ENCODE measurements around the gene CYSLTR2. TPM values are rescaled to one million over a fixed set of nuclear protein-coding genes. Genes with fewer than 3 reads are reported as not detected.

CYSLTR2 gene
- total and polyA plus RNA-seq, 2 of the 8 experiments (the other 6 are each of a cell fraction or from before 2014, with no cell fraction given) = not detected

DNA sequence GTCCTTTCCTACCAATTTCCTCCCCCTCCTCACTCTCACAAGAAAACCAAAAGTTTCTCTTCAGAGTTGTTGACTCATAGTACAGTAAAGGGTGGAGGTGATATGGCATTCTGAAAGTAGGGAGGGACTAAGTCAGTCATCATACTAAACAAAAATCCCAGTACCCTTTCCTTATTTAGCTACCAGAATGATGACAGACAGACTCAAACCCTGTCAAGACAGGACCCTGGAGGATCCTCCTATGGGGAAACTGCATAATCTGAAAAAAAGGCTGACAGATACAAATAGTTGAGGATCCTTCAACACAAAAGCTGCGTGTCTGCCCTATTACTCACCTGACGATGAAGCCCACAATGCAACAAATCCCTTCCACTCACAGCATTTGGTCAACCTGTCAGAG is 55.5 kb downstream of the CYSLTR2 start (continued):
- TF ChIP-seq, protein P1, sequence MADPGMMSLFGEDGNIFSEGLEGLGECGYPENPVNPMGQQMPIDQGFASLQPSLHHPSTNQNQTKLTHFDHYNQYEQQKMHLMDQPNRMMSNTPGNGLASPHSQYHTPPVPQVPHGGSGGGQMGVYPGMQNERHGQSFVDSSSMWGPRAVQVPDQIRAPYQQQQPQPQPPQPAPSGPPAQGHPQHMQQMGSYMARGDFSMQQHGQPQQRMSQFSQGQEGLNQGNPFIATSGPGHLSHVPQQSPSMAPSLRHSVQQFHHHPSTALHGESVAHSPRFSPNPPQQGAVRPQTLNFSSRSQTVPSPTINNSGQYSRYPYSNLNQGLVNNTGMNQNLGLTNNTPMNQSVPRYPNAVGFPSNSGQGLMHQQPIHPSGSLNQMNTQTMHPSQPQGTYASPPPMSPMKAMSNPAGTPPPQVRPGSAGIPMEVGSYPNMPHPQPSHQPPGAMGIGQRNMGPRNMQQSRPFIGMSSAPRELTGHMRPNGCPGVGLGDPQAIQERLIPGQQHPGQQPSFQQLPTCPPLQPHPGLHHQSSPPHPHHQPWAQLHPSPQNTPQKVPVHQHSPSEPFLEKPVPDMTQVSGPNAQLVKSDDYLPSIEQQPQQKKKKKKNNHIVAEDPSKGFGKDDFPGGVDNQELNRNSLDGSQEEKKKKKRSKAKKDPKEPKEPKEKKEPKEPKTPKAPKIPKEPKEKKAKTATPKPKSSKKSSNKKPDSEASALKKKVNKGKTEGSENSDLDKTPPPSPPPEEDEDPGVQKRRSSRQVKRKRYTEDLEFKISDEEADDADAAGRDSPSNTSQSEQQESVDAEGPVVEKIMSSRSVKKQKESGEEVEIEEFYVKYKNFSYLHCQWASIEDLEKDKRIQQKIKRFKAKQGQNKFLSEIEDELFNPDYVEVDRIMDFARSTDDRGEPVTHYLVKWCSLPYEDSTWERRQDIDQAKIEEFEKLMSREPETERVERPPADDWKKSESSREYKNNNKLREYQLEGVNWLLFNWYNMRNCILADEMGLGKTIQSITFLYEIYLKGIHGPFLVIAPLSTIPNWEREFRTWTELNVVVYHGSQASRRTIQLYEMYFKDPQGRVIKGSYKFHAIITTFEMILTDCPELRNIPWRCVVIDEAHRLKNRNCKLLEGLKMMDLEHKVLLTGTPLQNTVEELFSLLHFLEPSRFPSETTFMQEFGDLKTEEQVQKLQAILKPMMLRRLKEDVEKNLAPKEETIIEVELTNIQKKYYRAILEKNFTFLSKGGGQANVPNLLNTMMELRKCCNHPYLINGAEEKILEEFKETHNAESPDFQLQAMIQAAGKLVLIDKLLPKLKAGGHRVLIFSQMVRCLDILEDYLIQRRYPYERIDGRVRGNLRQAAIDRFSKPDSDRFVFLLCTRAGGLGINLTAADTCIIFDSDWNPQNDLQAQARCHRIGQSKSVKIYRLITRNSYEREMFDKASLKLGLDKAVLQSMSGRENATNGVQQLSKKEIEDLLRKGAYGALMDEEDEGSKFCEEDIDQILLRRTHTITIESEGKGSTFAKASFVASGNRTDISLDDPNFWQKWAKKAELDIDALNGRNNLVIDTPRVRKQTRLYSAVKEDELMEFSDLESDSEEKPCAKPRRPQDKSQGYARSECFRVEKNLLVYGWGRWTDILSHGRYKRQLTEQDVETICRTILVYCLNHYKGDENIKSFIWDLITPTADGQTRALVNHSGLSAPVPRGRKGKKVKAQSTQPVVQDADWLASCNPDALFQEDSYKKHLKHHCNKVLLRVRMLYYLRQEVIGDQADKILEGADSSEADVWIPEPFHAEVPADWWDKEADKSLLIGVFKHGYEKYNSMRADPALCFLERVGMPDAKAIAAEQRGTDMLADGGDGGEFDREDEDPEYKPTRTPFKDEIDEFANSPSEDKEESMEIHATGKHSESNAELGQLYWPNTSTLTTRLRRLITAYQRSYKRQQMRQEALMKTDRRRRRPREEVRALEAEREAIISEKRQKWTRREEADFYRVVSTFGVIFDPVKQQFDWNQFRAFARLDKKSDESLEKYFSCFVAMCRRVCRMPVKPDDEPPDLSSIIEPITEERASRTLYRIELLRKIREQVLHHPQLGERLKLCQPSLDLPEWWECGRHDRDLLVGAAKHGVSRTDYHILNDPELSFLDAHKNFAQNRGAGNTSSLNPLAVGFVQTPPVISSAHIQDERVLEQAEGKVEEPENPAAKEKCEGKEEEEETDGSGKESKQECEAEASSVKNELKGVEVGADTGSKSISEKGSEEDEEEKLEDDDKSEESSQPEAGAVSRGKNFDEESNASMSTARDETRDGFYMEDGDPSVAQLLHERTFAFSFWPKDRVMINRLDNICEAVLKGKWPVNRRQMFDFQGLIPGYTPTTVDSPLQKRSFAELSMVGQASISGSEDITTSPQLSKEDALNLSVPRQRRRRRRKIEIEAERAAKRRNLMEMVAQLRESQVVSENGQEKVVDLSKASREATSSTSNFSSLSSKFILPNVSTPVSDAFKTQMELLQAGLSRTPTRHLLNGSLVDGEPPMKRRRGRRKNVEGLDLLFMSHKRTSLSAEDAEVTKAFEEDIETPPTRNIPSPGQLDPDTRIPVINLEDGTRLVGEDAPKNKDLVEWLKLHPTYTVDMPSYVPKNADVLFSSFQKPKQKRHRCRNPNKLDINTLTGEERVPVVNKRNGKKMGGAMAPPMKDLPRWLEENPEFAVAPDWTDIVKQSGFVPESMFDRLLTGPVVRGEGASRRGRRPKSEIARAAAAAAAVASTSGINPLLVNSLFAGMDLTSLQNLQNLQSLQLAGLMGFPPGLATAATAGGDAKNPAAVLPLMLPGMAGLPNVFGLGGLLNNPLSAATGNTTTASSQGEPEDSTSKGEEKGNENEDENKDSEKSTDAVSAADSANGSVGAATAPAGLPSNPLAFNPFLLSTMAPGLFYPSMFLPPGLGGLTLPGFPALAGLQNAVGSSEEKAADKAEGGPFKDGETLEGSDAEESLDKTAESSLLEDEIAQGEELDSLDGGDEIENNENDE (IDR thresholded peaks at IDR 0.05; ENCODE audit: insufficient replicate concordance, low read length) = no peak
- TF ChIP-seq GTF2F1 (IDR thresholded peaks at IDR 0.05; ENCODE audit: borderline replicate concordance, low read depth, low read length) = no peak
- TF ChIP-seq, protein P2, sequence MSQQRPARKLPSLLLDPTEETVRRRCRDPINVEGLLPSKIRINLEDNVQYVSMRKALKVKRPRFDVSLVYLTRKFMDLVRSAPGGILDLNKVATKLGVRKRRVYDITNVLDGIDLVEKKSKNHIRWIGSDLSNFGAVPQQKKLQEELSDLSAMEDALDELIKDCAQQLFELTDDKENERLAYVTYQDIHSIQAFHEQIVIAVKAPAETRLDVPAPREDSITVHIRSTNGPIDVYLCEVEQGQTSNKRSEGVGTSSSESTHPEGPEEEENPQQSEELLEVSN (IDR thresholded peaks at IDR 0.05) = no peak
- TF ChIP-seq BCL11A (IDR thresholded peaks at IDR 0.05; ENCODE audit: low read depth in 2 of 2, low read length in 2 of 2) = no peak
- TF ChIP-seq CTBP2 (IDR thresholded peaks at IDR 0.05; ENCODE audit: borderline replicate concordance, insufficient read depth, insufficient read length, low read length) = no peak
- TF ChIP-seq NANOG (IDR thresholded peaks at IDR 0.05; ENCODE audit: insufficient read depth, low read depth, low read length, poor library complexity, severe bottlenecking) = no peak
- no peak for TF ChIP-seq YY1 (IDR thresholded peaks at IDR 0.05; ENCODE audit: low read depth, low read length)
- no peak for TF ChIP-seq ASH2L (IDR thresholded peaks at IDR 0.05; ENCODE audit: low read length)
- TF ChIP-seq TBP (IDR thresholded peaks at IDR 0.05; ENCODE audit: low read depth, low read length) = no peak
